Activated CD4-positive, alpha-beta T cell treated with anti-CD3 and anti-CD28 coated beads for 48 hours (primary cell): ENCODE data around the gene INMT.

Experiments
- DNase-seq: peaks from one replicate; pipeline ENCODE4 v3.0.0-alpha.2; 2020

The INMT gene

GRCh38 chr7:30728591-30729100, 23.3 kb upstream of the INMT start:
- DNase-seq, result no peak

DNA sequence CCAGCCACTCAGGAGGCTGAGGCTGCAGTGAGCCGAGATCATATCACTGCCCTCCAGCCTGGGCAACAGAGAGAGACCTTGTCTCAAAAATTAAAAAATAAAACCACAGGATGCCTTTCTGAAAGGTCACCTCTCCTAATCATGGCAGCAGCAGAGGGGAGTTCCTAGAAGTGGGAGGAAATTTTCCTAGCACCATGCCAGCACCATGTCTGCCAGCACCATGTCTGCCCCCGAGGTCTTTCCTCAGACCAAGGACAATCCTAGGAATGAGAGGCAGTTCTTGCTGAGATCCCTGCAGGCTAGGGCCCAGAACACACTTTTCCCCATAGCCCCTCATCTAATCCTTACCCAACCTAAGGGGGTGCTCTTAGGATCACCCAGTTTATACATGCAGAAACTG, 22.3 kb upstream of the INMT start:
- no peak for DNase-seq

DNA sequence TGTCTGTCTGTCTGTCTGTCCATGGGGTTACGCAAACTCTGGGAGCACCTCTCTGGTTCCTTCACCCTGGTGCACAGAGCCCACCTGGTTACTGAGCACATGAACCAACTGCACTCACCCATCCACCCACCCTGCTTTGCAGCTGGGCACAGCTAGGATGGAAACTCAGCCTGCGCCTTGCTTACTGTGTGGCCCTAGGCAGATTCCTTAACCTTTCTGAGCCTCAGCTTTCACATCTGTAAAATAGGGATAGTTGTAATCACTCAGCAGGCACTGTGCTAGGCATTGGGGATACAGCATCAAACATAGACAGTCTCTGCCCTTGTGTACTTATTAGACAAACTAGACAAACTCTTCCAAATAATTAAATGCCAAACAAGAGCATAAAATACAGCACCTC, 21.8 kb upstream of the INMT start:
- no peak for DNase-seq

- DNase-seq, result no peak
Measured at GRCh38 chr7:30730996-30731395, 20.9 kb upstream of the INMT start.

DNA sequence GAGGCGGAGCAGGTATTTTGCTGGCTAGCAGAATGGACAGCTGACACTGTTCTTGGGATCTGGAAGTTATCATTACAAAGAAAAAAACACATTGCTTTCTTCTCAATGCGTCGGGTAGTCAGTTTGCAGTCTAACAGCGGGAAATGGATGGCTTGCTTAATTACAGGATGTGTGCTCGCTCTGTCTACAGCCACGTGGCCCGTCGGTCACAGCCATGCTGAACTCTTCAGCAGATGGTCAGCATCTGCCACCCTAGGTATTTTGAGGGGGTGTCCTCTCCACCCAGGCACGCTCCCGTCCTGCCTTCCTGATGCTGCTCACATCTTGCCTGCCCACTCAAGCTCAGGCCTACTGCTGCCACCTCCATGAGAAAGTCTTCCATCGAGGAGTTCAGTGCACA, 20.4 kb upstream of the INMT start:
- DNase-seq, result no peak

DNA sequence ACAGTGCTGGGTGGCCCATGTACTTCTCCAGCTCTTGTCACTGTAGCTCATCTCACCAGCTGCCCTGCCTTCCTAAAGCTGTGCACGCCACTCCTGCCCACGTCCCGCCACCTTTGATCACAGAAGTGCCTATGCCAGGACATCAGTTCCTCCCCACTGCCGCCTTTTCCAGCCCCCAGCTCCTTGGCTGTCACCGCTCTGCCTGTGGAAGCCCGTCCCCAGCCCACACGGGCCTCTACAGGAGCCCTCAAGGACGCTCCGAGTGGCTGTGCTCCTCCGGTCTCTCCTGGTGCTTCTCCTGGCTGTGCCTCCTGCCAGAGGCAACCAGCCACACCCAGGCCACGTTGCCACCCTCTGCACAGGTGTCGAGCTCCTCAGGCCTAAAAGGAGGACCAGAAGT, 19.3 kb upstream of the INMT start:
- no peak for DNase-seq

DNA sequence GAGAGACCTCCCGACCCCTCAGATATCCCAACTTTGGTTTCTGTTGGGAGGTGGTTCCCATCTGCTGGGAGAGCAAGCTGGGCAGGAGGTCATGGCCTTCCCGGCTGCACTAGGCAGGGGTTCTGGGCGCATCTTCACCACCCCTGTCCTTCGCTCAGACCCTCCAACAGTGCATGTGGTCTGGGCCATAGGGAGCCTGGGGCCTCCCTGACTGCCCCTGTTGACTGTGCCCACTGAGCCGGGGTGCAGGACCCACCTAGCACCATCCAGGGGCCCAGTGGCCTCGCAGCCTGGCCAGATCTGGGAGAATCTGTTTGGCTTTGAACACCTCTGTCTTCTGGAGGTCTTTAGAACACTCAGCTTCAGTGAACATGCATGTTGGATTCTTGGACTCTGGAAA, 18.7 kb upstream of the INMT start:
- no peak for DNase-seq

- no peak for DNase-seq
Measured at GRCh38 chr7:30733691-30734090, 18.2 kb upstream of the INMT start.

DNA sequence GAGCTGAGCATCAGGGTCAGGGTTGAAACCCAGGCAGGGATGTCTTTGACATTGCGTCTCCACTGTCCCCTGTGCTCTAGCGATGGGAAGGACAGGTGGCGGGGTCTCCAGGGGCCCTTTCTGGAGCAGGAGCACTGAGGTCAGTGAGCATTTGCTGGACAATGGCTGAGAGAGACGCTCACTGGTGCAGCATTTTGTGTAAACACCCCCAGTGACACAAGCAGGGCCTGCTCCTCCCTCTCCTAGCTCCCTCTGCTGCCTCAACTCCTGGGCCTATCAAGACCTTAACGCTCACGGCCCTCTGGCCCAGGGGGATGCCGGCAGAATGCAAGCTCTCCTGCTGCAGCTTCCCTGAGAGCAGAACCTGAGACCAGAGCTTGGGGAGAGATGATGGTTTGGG, 17.4 kb upstream of the INMT start:
- DNase-seq, result no peak

DNA sequence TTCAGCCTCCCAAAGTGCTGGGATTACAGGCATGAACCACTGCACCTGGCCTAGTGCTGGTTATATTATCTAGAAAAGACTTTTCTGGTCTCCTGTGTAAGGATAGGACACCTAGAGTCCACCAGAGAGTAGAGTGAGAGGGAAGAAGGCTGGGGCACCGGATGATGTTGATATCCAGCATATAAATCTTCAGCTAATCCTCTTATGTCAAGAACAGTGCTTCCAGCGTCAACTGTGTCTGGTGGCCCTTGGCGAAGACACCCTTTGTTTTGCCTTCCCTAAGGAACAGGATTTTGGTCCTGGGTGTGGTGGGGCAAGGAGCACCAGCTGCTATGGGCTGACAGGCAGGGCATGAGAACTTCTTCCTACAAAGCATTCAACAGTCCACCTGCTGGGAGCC, 16.3 kb upstream of the INMT start:
- DNase-seq, result no peak

- DNase-seq, result no peak
Measured at GRCh38 chr7:30736291-30736690, 15.6 kb upstream of the INMT start.

DNA sequence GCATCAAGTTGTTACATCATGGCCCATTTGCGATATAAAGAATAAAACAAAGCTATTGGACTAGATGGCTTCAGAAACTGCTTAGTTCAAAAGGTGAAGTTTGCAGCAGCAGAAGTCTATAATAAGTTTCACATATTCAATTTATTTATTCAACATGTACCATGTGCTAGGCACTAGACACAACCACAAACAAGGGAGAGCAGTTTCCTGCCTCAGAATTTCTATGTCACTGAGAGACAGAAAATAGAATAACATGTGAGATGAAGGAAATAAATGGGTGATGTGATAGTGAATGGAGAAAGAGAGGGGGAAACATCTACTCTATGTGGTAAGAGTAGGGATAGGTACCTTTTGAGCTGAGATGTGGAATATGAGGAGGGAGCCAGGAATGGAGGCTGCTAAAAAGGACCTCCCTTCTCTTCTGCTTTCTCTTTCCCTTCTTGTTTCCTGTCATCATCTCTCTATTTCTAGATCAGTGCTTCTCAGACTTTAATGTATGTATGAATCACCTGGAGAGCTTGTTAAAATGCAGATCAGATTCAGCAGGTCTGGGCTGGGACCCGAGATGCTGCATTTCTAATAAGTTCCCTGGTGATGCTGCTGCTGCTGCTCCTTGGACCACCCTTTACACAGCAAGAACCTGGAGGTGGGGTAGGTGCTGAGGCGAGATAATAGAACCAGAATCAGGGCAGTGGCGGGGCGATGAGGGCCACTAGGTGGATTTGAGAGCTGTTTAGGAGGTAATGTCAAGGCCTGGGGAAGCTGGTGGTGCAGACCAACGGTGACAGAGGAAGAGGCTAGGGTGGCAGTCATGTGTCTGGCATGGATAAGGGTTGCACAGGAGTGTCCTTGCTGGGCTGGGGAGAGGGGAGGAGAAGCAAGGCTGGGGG, 13.7 kb upstream of the INMT start:
- DNase-seq, result peak; percentile 22

DNA sequence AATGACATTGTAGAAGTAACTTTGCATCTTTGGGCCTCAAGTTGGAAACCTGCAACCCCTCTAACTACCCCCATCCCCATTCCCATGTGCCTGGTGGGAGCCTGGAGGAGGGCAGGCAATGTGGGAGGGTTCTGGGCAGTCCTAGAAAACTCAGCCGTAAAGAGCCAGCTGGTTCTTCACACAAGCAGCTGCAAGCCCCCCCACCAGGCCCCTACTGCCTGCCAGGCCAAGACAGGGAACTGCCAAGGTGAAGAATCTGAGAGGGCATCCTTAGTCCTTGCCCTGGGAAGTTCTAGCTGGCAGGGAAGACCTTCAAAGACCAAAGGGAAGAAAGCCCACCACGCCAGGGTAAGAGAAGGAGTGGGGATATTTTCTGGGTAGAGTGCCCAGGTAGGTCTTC, 12.2 kb upstream of the INMT start:
- DNase-seq, result no peak

DNA sequence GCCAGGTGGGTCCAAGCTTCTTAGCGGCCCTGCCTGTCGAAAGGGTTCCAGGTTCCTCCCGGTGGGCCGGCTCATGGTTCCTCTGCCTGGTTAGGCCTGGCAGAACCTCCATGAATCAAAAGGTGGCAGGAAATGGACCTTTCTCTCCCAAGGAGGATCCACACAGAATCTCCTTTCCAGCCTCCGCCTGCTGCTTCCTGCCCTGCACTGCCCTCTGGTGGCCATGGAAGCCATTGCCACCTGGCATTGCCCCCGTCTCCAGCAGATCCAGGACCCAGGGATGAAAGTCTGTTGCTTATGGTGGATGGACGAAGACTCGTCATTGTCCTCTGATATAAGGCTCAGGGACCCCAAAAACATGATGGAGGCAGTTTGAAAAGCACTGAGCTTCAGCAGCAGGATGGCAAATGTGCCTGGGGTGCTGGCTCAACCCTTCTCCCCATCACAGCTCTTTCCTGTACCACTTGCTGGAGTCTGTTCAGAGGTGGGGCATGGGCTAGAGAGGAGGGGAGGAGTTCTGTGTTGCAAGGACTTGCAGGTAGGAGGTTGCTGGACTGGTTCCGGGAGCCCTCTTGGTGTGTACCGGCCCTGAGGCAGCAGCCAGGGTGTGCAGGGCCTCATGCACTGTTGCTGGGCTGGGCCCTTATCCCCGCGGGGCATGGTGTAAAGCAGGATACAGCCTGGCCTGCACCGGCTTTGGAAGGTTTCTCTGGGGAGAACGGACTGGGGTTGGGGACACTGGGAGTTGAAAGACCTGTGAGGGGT, 11.3 kb upstream of the INMT start:
- DNase-seq, result peak; percentile 84

DNA sequence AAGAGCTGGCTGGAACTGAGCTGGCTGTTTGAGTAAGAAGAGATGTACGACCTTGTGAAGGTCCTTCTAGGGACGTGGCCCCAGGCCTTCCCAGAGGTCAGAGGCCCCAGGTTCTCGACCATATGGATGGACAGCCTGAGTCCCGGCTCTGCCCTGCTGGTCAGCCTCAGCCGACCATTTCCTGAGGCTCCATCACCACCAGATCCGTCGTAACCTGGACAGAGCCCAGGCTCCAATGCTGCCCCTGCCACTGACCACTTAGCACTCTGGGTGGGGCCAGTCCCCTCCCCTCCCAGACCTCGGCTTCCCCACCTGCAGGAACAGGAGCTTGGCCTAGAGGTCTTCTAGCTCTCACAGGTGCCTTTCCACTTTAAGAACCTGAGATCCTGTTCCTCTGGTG, 10.6 kb upstream of the INMT start:
- DNase-seq, result no peak

- no peak for DNase-seq
Measured at GRCh38 chr7:30743371-30744074, 8.4 kb upstream of the INMT start.

- no peak for DNase-seq
Measured at GRCh38 chr7:30744075-30744417, 7.9 kb upstream of the INMT start.

DNA sequence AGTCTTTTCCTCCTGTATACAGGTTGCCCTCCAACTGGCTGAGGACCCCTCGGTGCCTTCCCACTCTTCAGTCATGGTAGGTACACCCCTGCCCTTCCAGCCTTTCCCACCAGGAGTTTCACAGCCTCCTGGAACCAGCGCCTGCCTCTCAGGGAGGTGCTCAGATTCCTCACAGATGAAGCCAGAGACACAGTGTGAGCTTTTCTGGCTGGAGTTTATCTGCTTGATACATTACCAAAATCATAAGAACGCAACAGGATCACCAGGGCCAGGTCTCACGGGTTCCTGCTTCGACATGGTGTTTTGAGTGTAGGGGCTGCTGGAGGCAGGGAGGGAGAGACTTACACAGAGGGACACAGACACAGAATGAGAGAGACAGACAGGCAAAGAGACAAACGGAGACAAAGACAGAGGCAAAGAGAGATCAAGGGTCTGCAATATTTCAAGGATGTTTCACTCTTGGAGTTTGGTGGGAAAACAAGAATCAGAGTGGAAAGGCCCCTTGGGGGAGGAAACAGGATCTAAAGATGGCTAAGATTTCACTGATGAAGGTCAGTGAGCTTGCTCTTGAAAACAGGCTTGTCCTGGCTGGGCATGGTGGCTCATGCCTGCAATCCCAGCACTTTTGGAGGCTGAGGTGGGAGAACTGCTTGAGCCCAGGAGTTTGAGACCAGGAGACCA, 6.5 kb upstream of the INMT start:
- DNase-seq, result no peak

GRCh38 chr7:30750010-30750409, 1.9 kb upstream of the INMT start:
- DNase-seq, result no peak

DNA sequence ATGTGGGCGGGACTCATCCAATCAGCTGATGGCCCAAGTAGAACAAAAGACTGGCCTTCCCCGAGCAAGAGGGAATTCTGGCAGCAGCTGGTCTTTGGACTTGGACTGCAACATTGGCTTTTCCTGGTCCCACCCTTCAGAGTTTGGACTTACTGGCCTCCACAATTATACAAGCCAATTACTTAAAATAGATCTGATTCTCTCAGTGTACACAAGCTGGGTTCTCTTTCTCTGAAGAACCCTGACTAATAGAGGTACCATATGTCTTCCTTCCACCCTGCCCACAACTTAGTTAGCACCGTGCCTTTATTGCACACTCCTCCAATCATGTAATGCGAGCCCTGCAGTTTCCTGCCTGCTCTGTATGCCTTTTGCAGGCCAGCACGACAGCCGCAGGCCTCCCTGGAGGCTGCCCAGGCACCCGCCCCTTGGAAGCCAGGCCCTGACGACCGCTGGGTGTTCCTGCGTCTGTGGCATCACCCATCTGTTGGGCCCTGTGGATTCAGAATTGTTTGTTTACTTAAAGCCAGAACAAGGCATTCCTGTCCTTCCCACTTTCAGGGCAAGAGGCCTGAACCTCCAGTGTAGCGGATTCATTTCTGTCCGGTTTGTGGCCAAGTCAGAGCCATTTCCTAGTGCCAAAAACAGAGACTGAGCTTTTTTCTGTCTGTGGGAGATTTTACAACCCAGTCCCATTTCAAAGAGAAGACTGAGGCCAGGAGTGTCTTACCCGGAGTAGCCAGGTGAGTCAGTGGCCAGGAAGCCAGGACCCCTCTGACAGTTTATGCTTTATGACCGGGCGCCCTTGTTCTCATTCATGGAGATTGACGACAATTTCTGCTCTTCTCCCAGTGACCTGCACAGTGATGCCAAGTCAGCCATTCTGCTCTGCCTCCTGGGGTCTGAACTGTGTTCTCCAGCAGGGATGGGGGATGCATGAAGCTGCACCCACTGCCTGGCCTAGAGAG, 968 bp upstream of the INMT start:
- DNase-seq, result no peak

DNA sequence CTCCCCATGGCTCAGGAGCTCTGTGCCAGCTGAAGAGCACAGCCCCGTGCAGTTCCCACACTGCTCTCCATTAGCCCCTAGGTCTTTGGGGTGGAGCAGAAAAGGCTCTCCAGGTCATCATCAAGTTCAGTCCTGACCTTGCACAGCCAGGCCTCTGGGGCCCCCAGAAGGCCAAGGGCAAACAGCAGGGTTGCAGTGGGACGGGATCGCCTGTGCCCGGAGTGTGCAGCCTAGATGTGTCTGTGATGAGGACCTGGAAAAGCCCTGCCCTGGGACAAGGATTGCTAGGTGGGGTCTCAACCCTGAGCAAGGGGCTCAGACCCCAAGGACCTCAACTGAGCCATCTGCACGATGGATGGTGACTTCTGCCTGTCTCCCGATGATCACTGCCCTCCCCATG, 549 bp downstream of the INMT start:
- no peak for DNase-seq

- DNase-seq, result no peak
Measured at GRCh38 chr7:30752979-30753378, 1.0 kb downstream of the INMT start.
